Suprapubic skin (tissue), 3 donors: ENCODE results near the gene MCM5.
"Not testable (repeated sequence)": the region's sequence is repeated elsewhere in the genome, so short reads cannot be mapped to it uniquely, and the experiment has no call there.

ENCODE experiments used
- CTCF ChIP-seq, 2 donors: fragments of 200-600 bp in 1 of 2; fragments of 450-650 bp in 1 of 2; sonication (generic) in 1 of 2; IDR thresholded peaks; one replicate each; pipeline ENCODE4 v1.5.1; 2016 to 2019; ENCODE audit warnings: antibody characterized with exemption in 2 of 2, mild to moderate bottlenecking in 1 of 2, moderate library complexity in 1 of 2
- POLR2A ChIP-seq, 2 donors: fragments of 450-650 bp; IDR thresholded peaks; one replicate each; pipeline ENCODE4 v1.6.1; 2017; ENCODE audit warnings: antibody characterized with exemption in 2 of 2, mild to moderate bottlenecking in 2 of 2, moderate library complexity in 2 of 2

GRCh38 chr22:35438673-35439364, 38.9 kb downstream of the MCM5 start:
- not testable (repeated sequence) for TF ChIP-seq CTCF, POLR2A (IDR thresholded peaks at IDR 0.05)
